OCI-LY3 (cell line): ENCODE measurements around the gene KCTD13.

ENCODE experiments used
- CTCF ChIP-seq: fragments of 200-600, 300-600 bp; sonication (generic); IDR thresholded peaks from 2 replicates; pipeline ENCODE4 v1.5.1; 2014; ENCODE audit warnings: antibody characterized with exemption, low read length, low read depth
- EZH2phosphoT487 ChIP-seq: fragments of 200-600 bp; shearing (Covaris generic); IDR thresholded peaks from 2 replicates; pipeline ENCODE4 v1.6.1; 2018; ENCODE audit warnings: antibody characterized with exemption, mixed run types, low read depth

- TF ChIP-seq CTCF, result no peak
- TF ChIP-seq EZH2phosphoT487, result no peak
These were observed 34.2 kb downstream of the KCTD13 start for GRCh38 chr16:29891525-29892457.
